Body of pancreas (tissue), 4 donors: ENCODE results near the gene BLVRA.

ENCODE experiments used
- POLR2A ChIP-seq, 3 donors: fragments of 450-650 bp; IDR thresholded peaks; one replicate each; pipeline ENCODE4 v1.6.1; 2016; ENCODE audit warnings: antibody characterized with exemption in 3 of 3, mild to moderate bottlenecking in 2 of 3
- TF ChIP-seq, protein P1 (sequence below), 7 experiments: fragments of 450-650 bp in 4 of 7; fragments of 200-600 bp in 3 of 7; sonication (generic) in 3 of 7; IDR thresholded peaks; one replicate each; pipeline ENCODE4 v1.5.1; 2016 to 2019; ENCODE audit warnings: antibody characterized with exemption in 7 of 7

DNA sequence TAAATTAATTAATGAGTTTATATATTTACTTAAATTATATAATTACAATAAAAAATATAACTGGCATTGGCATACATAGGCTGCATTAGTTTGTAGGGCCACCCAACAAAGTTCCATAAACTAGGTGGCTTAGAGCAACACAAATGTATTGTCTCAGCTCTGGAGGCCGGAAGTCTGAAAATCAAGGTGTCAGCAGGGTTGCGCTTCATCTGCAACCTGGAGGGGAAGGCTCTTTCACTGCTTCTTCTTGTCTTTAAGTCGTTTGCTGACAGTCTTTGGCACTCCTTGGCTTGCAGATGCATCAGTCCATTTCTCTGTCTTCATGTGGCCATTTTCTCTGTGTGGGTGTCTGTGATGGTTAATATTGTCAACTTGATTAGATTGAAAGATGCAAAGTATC is 6.1 kb upstream of the BLVRA start:
- TF ChIP-seq, protein P1, sequence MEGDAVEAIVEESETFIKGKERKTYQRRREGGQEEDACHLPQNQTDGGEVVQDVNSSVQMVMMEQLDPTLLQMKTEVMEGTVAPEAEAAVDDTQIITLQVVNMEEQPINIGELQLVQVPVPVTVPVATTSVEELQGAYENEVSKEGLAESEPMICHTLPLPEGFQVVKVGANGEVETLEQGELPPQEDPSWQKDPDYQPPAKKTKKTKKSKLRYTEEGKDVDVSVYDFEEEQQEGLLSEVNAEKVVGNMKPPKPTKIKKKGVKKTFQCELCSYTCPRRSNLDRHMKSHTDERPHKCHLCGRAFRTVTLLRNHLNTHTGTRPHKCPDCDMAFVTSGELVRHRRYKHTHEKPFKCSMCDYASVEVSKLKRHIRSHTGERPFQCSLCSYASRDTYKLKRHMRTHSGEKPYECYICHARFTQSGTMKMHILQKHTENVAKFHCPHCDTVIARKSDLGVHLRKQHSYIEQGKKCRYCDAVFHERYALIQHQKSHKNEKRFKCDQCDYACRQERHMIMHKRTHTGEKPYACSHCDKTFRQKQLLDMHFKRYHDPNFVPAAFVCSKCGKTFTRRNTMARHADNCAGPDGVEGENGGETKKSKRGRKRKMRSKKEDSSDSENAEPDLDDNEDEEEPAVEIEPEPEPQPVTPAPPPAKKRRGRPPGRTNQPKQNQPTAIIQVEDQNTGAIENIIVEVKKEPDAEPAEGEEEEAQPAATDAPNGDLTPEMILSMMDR (IDR thresholded peaks at IDR 0.05), result no peak
- TF ChIP-seq POLR2A (IDR thresholded peaks at IDR 0.05), result no peak
